ENCODE measurements around the gene POLH. TPM values are rescaled to one million over a fixed set of nuclear protein-coding genes. Genes with fewer than 3 reads are reported as not detected.

The POLH gene
- total and polyA plus RNA-seq, 9 of the 15 experiments (the other 6 are each of a cell fraction or from before 2014, with no cell fraction given), result 5.8 to 31.6 (median 20.6) TPM

DNA sequence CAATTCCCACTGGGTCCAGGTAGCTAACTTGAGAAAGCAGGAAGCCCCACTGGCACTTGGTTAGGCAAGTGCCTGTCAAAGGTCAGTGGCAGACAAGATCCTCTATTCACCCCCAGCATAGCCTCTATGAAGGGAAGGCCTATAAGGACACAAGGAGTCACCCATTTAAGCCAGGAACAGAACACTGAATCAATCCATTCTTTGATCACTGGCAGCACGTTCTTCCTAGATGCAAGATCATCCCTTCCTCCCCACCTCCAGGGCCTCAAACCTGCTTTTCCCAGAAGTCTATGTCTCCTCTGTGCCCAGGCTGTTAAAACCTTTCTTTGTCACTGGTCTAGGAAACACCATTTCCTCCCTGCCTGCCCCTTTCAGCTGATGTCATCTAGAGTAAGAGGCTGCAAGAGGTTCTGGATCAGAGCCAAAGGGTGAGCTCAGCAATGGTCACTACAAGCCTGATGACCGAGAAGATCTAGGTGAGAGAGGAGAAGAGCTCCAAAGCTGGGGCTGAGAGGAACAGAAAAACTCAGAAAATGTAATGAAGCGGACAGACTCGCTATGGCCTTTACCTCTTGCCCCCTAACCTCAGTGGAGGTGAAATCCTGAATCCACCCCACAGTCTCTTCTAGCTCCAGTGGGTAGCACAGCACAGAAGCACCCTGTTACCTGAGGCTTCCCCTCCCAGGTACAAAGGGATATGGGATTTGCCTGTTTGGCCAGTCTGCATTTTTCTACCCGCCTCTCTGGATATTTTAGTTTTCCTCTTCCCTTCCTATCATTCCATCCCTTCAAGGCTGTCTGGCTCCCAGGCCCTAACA lies 51.2 kb downstream of the POLH start (continued):
- TF ChIP-seq, protein P1, sequence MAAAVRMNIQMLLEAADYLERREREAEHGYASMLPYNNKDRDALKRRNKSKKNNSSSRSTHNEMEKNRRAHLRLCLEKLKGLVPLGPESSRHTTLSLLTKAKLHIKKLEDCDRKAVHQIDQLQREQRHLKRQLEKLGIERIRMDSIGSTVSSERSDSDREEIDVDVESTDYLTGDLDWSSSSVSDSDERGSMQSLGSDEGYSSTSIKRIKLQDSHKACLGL (CRISPR knock-in tag; IDR thresholded peaks at IDR 0.05; ENCODE audit: borderline replicate concordance, poor library complexity, severe bottlenecking), result no peak
- no peak for TF ChIP-seq SP2 (IDR thresholded peaks at IDR 0.05; ENCODE audit: extremely low read depth, low read depth, low read length, poor library complexity, severe bottlenecking)
- TF ChIP-seq FOXK2 (conservative IDR thresholded peaks at IDR 0.05 in 1 of 2, IDR thresholded peaks at IDR 0.05 in 1 of 2; ENCODE audit: low read depth in 2 of 2), result peak; percentile 18 to 66; a peak in 3 of 4 replicates
- TF ChIP-seq USF2 (CRISPR knock-in tag; IDR thresholded peaks at IDR 0.05), result no peak
- no peak; the same call in 1 of the 2 replicates for TF ChIP-seq THRAP3 (IDR thresholded peaks at IDR 0.05; ENCODE audit: borderline replicate concordance)
- TF ChIP-seq MTA3 (IDR thresholded peaks at IDR 0.05; ENCODE audit: borderline replicate concordance), result peak; percentile 72; the same call in 1 of the 2 replicates
- TF ChIP-seq HEY1 (CRISPR knock-in tag; IDR thresholded peaks at IDR 0.05; ENCODE audit: borderline replicate concordance), result 0 out of 2 replicates have a peak, but pooled peaks have one; percentile 65
- peak; percentile 69 for TF ChIP-seq CXXC5 (CRISPR knock-in tag; IDR thresholded peaks at IDR 0.05)
- TF ChIP-seq ZNF764 (CRISPR knock-in tag; IDR thresholded peaks at IDR 0.05; ENCODE audit: low read depth), result peak; percentile 35; the same call in 1 of the 2 replicates
- TF ChIP-seq PHTF2 (CRISPR knock-in tag; IDR thresholded peaks at IDR 0.05), result no peak
- no peak for TF ChIP-seq NCOR1 (IDR thresholded peaks at IDR 0.05)
- peak; percentile 44; the same call in 1 of the 2 replicates for TF ChIP-seq ESRRA (IDR thresholded peaks at IDR 0.05; ENCODE audit: borderline replicate concordance, low read depth)
- peak; percentile 66; the same call in 1 of the 2 replicates for TF ChIP-seq ZNF133 (CRISPR knock-in tag; IDR thresholded peaks at IDR 0.05)
- no peak for TF ChIP-seq MCM3 (IDR thresholded peaks at IDR 0.05)
- no peak for TF ChIP-seq HOXB6 (CRISPR knock-in tag; IDR thresholded peaks at IDR 0.05; ENCODE audit: borderline replicate concordance)
- no peak for TF ChIP-seq WHSC1 (IDR thresholded peaks at IDR 0.05; ENCODE audit: low read length)
- TF ChIP-seq, protein P2, sequence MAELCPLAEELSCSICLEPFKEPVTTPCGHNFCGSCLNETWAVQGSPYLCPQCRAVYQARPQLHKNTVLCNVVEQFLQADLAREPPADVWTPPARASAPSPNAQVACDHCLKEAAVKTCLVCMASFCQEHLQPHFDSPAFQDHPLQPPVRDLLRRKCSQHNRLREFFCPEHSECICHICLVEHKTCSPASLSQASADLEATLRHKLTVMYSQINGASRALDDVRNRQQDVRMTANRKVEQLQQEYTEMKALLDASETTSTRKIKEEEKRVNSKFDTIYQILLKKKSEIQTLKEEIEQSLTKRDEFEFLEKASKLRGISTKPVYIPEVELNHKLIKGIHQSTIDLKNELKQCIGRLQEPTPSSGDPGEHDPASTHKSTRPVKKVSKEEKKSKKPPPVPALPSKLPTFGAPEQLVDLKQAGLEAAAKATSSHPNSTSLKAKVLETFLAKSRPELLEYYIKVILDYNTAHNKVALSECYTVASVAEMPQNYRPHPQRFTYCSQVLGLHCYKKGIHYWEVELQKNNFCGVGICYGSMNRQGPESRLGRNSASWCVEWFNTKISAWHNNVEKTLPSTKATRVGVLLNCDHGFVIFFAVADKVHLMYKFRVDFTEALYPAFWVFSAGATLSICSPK (IDR thresholded peaks at IDR 0.05; ENCODE audit: borderline replicate concordance), result peak; percentile 21; the same call in 1 of the 2 replicates
- peak; percentile 72 for TF ChIP-seq SOX6 (IDR thresholded peaks at IDR 0.05)
- no peak for TF ChIP-seq CBX2 (IDR thresholded peaks at IDR 0.05; ENCODE audit: insufficient read depth, low read length, poor library complexity, severe bottlenecking)
- TF ChIP-seq ZNF699 (CRISPR knock-in tag; IDR thresholded peaks at IDR 0.05; ENCODE audit: insufficient replicate concordance), result no peak
- no peak for TF ChIP-seq NELFE (IDR thresholded peaks at IDR 0.05; ENCODE audit: insufficient read depth, insufficient read length)
- no peak for TF ChIP-seq MBD1 (CRISPR knock-in tag; IDR thresholded peaks at IDR 0.05)
